Activated CD8-positive, alpha-beta T cell treated with anti-CD3 and anti-CD28 coated beads, Interleukin-2, amount 10 ng/mL, durations not matched to agents 7 days and 5 days (primary cell): Measurements from ENCODE around the gene ARHGAP23. TPM values are rescaled to one million over a fixed set of nuclear protein-coding genes. Genes with fewer than 3 reads are reported as not detected.
"Not testable (repeated sequence)": the region's sequence is repeated elsewhere in the genome, so short reads cannot be mapped to it uniquely, and the experiment has no call there.

Experiments used
- ATAC-seq: fragments of 150-1000 bp; cut with Tn5 transposase; one replicate; pipeline ENCODE4 v1.10.0; 2021; ENCODE audit warnings: moderate library complexity
- CTCF ChIA-PET: fragments of 350-600 bp; sonication (Branson Sonifier 250); formaldehyde crosslinking; loops from one replicate; lab custom pipeline; 2021; ENCODE audit warnings: antibody characterized with exemption; lab: Charles Lee
- POLR2A ChIA-PET: fragments of 350-600 bp; sonication (Branson Sonifier 250); formaldehyde crosslinking; loops from one replicate; lab custom pipeline; 2021; ENCODE audit warnings: antibody characterized with exemption; lab: Charles Lee
- DNase-seq: peaks from one replicate; pipeline ENCODE4 v3.0.0-alpha.2; 2020
- H3K27ac Mint-ChIP-seq: one replicate; pipeline ENCODE4 v1.8.0; 2021; ENCODE audit warnings: mild to moderate bottlenecking, mixed read lengths
- H3K27me3 Mint-ChIP-seq: one replicate; pipeline ENCODE4 v1.8.0; 2021; ENCODE audit warnings: low read depth, mixed read lengths
- H3K36me3 Mint-ChIP-seq: one replicate; pipeline ENCODE4 v1.8.0; 2021; ENCODE audit warnings: low read depth, mixed read lengths
- H3K4me1 Mint-ChIP-seq: one replicate; pipeline ENCODE4 v1.8.0; 2021; ENCODE audit warnings: low read depth, mixed read lengths
- H3K4me3 Mint-ChIP-seq: one replicate; pipeline ENCODE4 v1.8.0; 2021; ENCODE audit warnings: mild to moderate bottlenecking, mixed read lengths
- H3K9me3 Mint-ChIP-seq: one replicate; pipeline ENCODE4 v1.8.0; 2022; ENCODE audit warnings: mixed read lengths; ENCODE audit not compliant: insufficient read depth
- total RNA-seq, 2 experiments: library from RNA; stranded (reverse); gene quantifications; one replicate each; pipeline ENCODE4 v1.2.3, GENCODE V29; 2021

The ARHGAP23 gene
- total RNA-seq, 2 experiments from 2014 or later, result 0.24 to 0.47 TPM

DNA sequence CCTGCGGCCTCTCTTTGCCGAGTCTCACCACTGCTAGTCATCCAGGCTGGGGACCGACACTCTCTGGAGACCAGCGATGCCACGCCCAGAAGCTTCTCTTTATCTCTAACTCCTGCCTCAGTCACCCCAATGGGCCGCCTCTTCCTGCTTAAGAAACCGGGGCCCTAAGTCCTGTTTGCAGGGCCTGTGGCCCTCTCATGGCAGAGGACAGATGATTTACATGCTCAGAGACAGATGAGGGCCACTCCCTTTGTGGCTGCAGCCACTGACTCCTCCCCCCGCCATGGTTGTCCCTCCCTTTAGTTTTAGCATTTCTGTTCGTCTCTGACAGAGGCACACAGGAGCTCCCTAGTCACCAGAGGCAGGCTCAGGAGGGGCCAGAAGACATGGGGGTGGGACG is 71.0 kb downstream of the ARHGAP23 start:
- DNase-seq, CTCF ChIA-PET, ATAC-seq, H3K36me3 Mint-ChIP-seq, H3K4me1 Mint-ChIP-seq, POLR2A ChIA-PET, H3K27me3 Mint-ChIP-seq, H3K27ac Mint-ChIP-seq, H3K9me3 Mint-ChIP-seq, H3K4me3 Mint-ChIP-seq: not testable (repeated sequence)

DNA sequence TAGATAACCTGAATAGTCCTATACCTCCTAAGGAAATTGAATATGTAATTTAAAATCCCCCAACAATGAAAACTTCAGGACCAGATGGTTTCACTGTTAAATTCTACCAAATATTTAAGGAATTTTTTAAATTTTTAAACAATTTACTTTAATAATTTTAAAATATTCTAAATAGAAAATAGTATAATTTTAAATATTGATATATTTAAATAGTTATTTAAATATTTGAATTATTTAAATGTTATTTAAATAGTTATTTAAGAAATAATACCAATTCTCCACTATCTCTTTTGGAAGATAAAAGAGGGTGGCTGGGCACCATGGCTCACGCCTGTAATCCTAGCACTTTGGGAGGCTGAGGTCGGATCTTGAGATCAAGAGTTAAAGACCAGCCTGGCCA is 73.5 kb downstream of the ARHGAP23 start:
- CTCF ChIA-PET, H3K9me3 Mint-ChIP-seq, H3K27me3 Mint-ChIP-seq, POLR2A ChIA-PET, H3K4me3 Mint-ChIP-seq, ATAC-seq, DNase-seq, H3K4me1 Mint-ChIP-seq, H3K27ac Mint-ChIP-seq, H3K36me3 Mint-ChIP-seq: not testable (repeated sequence)

DNA sequence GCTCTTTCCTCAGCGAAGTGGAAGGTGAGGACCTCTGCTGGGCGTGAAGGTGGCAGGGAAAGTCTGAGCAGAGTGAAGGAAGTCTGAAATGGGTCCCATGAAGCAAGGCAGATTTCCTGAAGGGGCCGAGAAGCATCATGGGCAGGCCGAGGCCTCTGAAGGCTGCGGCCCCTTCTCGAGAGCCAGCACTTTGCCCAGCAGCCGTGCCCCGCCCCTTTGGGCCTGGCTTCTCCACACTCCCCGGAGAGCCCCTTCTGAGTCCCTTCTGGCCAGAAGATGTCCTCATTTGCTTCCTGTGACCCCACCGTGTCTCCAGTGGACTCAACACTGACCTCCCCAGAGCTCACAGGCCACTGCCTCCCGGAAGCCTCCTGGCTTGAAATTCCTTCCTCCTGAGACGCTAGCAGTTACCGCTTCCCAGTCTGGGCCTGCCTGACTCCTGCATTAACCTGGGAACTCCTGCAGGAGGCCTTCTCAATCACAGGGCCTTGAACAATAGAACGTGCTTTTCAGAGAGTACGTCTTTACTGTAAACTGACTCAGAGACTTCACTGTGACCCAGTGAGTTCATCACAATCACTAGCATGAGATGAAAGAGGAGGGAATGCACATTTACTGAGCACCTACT is 75.1 kb downstream of the ARHGAP23 start:
- H3K9me3 Mint-ChIP-seq, POLR2A ChIA-PET, H3K4me3 Mint-ChIP-seq, H3K27ac Mint-ChIP-seq, DNase-seq, H3K36me3 Mint-ChIP-seq, H3K27me3 Mint-ChIP-seq, H3K4me1 Mint-ChIP-seq, ATAC-seq: not testable (repeated sequence)
- CTCF ChIA-PET, result interaction anchor here (1.7 kb wide), 1 partner anchor 164 kb away, joined by 4 read pairs; no protein-coding TSS in a partner anchor

DNA sequence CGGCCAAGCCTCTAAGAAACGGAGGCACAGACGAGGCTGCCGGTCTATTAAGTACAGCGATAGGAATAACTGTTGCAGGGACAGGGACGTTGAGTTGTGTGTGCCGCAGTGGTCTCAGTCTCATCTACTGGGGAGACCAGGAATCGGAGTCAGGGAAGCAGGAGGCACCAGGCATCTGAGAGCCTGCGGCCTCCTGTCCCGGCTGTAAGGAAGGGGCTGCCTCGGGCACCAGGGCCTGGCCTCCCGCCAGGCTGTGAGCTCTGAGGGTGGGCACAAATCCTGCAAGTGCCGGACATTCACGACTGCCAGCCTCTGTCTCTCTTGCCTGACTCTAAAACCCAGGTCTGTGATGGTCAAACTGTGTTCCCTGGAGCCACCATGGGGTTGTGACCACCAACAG is 76.0 kb downstream of the ARHGAP23 start:
- Mint-ChIP-seq H3K27me3 (peaks cover 12% of the 10 kb centered on the region), H3K4me1 (peaks cover 5% of the 10 kb centered on the region), H3K36me3 (no peaks in the 10 kb centered on the region), H3K4me3 (no peak overlapping the region), H3K27ac (no peak overlapping the region), H3K9me3 (no peaks in the 10 kb centered on the region)
- DNase-seq, result no peak
- ChIA-PET POLR2A (no interaction called here), CTCF (no interaction called here)
- ATAC-seq, result no peak

DNA sequence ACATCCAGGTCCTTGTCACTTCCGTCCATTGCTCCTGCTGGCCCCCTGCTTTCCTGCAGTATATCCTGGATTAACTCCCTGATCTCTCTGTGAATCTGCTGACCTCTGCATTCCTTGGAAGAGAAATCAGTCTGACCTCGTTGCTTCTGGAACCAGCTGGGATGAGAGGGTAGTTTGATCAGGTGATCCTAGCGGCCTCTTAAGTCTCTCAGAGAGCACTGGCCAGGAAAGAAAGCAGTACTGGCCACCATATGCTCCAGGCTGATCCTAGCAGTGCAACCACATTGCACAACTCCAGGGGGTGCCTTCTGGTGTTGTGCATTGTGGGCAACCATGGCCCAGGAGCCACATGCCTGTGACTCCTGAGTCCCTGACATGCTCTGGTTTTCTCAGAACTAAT is 79.2 kb downstream of the ARHGAP23 start:
- DNase-seq (no peak), ATAC-seq (no peak)
- Mint-ChIP-seq H3K4me1 (peaks cover 7% of the 10 kb centered on the region), H3K27ac (no peak overlapping the region), H3K9me3 (no peaks in the 10 kb centered on the region), H3K36me3 (peaks cover 2% of the 10 kb centered on the region), H3K4me3 (no peak overlapping the region), H3K27me3 (peaks cover 31% of the 10 kb centered on the region)
- POLR2A ChIA-PET, result no interaction called here
- CTCF ChIA-PET, result interaction anchor here (1.4 to 4.0 kb wide), 2 partner anchors 16 to 159 kb away, joined by 3 to 19 read pairs; no protein-coding TSS in a partner anchor

DNA sequence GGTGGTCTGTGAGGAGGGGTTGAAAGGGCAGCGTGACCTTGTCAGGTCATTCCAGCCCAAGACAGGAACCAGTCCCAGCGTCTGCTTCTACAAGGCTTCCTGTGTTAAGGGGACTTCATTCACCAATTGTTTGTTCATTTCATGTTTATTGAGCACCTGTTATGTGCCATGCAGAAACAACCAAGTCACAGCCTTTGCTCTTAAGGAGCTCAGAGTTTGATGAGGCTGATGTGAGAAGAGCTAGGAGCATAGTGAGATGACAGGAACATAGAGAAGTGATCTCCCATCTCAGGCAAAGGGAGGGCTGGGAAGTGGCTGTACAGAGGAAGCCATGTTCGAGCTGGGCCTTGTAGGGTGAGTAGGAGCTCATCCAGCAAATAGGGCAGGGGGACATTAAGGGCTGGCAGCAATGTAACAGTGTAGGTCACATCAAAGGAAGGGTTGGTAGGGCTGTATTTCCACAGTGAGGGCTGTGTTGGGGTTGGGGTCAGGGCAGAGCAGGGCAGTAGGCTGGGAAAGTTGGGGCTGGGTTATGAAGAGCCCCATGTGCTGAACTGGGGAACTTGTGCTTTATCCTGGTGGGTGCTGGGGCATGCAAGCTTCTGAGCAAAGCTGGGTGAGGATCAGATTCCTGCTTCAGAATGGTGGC is 79.8 kb downstream of the ARHGAP23 start:
- Mint-ChIP-seq H3K4me3 (no peak overlapping the region), H3K36me3 (peaks cover 2% of the 10 kb centered on the region), H3K27me3 (peaks cover 32% of the 10 kb centered on the region), H3K9me3 (no peaks in the 10 kb centered on the region), H3K4me1 (peaks cover 7% of the 10 kb centered on the region), H3K27ac (no peak overlapping the region)
- DNase-seq (no peak), ATAC-seq (no peak)
- ChIA-PET CTCF (interaction anchor here (1.4 to 4.0 kb wide), 2 partner anchors 15 to 159 kb away, joined by 3 to 19 read pairs; no protein-coding TSS in a partner anchor), POLR2A (no interaction called here)

DNA sequence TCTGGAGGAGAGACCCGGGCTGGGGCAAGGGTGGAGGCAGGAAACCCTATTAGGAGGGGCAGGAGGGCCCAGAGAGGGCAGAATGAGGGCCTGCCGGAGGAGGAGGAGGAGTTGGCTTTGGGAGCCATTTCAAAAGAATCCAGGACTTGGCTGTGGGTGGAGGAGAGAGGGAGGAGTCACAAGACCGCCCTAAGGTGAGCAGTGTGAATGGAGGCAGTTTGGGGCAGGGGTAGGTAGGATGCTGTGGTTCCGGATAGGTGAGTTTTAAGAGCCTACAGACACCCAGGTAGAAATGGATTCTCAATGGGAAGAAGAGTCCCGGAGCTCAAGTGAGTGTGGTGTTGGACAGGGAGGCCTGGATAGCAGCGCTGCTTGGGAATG is 80.3 kb downstream of the ARHGAP23 start:
- no peak overlapping the region for H3K27ac Mint-ChIP-seq
- H3K36me3 Mint-ChIP-seq, result peaks cover 2% of the 10 kb centered on the region
- no peak for DNase-seq
- ChIA-PET CTCF (interaction anchor here (1.2 to 4.0 kb wide), 4 partner anchors 15 to 160 kb away, joined by 3 to 19 read pairs (median 4); no protein-coding TSS in a partner anchor), POLR2A (no interaction called here)
- no peaks in the 10 kb centered on the region for H3K9me3 Mint-ChIP-seq
- ATAC-seq, result no peak
- peaks cover 32% of the 10 kb centered on the region for H3K27me3 Mint-ChIP-seq
- H3K4me1 Mint-ChIP-seq, result peaks cover 7% of the 10 kb centered on the region
- H3K4me3 Mint-ChIP-seq, result no peak overlapping the region

DNA sequence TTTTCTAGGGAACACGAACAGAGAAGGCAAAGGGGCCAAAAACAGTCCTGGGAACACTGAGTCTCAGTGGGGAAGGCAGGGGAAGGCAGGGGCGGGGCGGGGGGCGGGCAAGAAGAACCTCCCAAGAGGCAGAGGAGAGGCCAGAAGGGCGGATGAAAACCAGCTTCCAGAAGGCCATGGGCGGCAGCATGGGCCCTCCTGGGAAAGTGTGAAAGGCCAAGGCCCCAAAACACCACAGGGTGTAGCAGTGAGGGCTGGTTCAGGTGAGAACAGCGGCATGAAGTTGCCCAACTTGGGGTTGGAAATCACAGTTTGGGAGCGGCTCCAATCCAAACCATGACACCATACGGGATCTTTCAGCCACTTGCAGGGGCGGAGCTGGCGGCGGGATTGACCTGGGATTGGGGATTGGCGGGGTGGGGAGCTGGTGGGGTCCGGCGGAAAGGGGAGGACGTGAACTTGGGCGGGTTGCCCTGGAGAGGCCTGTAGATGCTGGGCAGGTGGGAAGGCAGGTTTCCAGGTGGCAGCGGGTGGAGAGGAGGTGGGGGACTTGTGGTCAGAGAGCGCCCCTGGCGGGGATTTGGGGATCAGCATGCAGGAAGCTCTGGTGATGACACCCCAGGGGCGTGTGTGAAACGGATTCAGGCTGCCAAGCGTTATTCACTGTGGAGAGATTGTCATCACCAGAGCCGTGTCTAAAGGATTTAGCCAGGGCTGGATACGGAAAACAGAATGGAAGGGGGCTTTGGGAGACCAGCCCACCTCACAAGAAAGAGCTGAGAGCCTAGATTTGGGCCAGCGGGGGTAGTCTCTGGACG is 80.9 kb downstream of the ARHGAP23 start:
- Mint-ChIP-seq H3K27ac (peak overlapping the region; percentile 58), H3K9me3 (no peaks in the 10 kb centered on the region), H3K36me3 (peaks cover 2% of the 10 kb centered on the region), H3K27me3 (peaks cover 32% of the 10 kb centered on the region), H3K4me3 (peak overlapping the region; percentile 60), H3K4me1 (peaks cover 7% of the 10 kb centered on the region)
- ATAC-seq, result peak; percentile 87
- ChIA-PET POLR2A (no interaction called here), CTCF (interaction anchor here (0.6 to 4.0 kb wide), 14 partner anchors 13 to 160 kb away, joined by 3 to 19 read pairs (median 3); no protein-coding TSS in a partner anchor)
- peak; percentile 79 for DNase-seq

DNA sequence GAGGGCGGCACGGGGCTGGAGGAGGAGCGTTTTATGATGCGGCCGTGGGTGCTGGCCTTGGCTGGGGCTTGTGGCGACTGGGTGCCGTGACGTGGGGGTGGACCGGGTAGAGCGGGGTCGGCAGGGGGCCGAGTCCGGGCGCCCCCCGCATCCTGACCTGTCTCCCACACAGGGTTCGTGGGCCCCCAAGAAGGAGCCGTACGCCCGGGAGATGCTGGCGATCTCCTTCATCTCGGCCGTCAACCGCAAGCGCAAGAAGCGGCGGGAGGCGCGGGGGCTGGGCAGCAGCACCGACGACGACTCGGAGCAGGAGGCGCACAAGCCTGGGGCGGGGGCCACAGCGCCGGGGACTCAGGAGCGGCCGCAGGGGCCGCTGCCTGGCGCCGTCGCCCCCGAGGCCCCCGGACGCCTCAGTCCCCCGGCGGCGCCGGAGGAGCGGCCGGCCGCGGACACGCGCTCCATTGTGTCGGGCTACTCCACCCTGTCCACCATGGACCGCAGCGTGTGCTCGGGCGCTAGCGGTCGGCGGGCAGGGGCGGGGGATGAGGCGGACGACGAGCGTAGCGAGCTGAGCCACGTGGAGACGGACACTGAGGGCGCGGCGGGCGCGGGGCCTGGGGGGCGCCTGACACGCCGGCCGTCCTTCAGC is 81.6 kb downstream of the ARHGAP23 start:
- Mint-ChIP-seq H3K27ac (no peak overlapping the region), H3K4me1 (peaks cover 7% of the 10 kb centered on the region), H3K36me3 (peaks cover 2% of the 10 kb centered on the region), H3K4me3 (peak overlapping the region; percentile 60), H3K9me3 (no peaks in the 10 kb centered on the region), H3K27me3 (peaks cover 32% of the 10 kb centered on the region)
- ChIA-PET POLR2A (no interaction called here), CTCF (interaction anchor here (0.6 to 4.0 kb wide), 13 partner anchors 12 to 161 kb away, joined by 3 to 19 read pairs (median 3); no protein-coding TSS in a partner anchor)
- no peak for DNase-seq
- peak; percentile 16 for ATAC-seq

DNA sequence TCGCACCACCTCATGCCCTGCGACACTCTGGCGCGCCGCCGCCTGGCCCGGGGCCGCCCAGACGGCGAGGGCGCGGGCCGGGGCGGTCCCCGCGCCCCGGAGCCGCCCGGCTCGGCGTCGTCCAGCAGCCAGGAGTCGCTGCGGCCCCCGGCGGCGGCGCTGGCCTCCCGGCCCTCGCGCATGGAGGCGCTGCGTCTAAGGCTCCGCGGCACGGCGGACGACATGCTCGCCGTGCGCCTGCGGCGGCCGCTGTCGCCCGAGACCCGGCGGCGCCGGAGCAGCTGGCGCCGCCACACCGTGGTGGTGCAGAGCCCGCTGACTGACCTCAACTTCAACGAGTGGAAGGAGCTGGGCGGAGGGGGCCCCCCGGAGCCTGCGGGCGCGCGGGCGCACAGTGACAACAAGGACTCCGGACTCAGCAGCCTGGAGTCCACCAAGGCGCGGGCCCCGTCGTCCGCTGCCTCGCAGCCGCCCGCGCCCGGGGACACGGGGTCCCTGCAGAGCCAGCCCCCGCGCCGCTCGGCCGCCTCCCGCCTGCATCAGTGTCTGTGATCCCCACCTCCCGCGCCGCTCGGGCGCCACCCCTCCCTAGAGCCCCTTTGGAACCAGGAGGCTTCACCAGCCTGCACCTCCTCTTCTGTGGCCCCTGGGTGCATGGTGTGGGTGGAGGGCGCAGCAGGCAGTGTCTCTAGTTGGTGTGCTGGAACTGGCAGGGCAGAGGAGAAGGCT is 82.3 kb downstream of the ARHGAP23 start:
- H3K4me3 Mint-ChIP-seq, result no peak overlapping the region
- ChIA-PET POLR2A (no interaction called here), CTCF (no interaction called here)
- peaks cover 32% of the 10 kb centered on the region for H3K27me3 Mint-ChIP-seq
- no peaks in the 10 kb centered on the region for H3K9me3 Mint-ChIP-seq
- H3K27ac Mint-ChIP-seq, result no peak overlapping the region
- DNase-seq, result no peak
- ATAC-seq, result peak; percentile 20
- H3K4me1 Mint-ChIP-seq, result peaks cover 7% of the 10 kb centered on the region
- H3K36me3 Mint-ChIP-seq, result peaks cover 2% of the 10 kb centered on the region
